ENCODE data around the gene BRSK2. TPM values are rescaled to one million over a fixed set of nuclear protein-coding genes. Genes with fewer than 3 reads are reported as not detected.

The BRSK2 gene
- polyA plus RNA-seq, 1 of the 3 experiments (the other 2 are of a cell fraction), result 0.64 TPM

GRCh38 chr11:1351278-1351937, 38.3 kb upstream of the BRSK2 start:
- Histone ChIP-seq H3K4me1 (ENCODE audit: control insufficient read depth in 1 of 2, insufficient read depth in 2 of 2, low read depth in 1 of 2, low read length in 1 of 2) (no peaks in the 10 kb centered on the region; a peak in 1 of 4 replicates), H3K9me2 (no peaks in the 10 kb centered on the region), H3K27ac (ENCODE audit: low read depth in 2 of 2, low read length in 1 of 2) (no peak overlapping the region), H3K27me3 (ENCODE audit: insufficient read depth) (no peaks in the 10 kb centered on the region), H4K20me1 (ENCODE audit: insufficient read depth) (no peaks in the 10 kb centered on the region), H3K9ac (no peak overlapping the region), H3F3A (replicated peaks; ENCODE audit: insufficient read depth) (no peaks in the 10 kb centered on the region), H3K36me3 (replicated peaks in 1 of 2; ENCODE audit: control insufficient read depth in 1 of 2, insufficient read depth in 2 of 2, low read length in 1 of 2) (no peaks in the 10 kb centered on the region), H2AFZ (ENCODE audit: low read depth) (no peak overlapping the region), H3K4me3 (ENCODE audit: low read depth in 2 of 2, low read length in 1 of 2) (no peak overlapping the region), H3K79me2 (ENCODE audit: insufficient read depth) (no peaks in the 10 kb centered on the region), H3K4me2 (no peak overlapping the region), H3K9me3 (no peaks in the 10 kb centered on the region)
- TF ChIP-seq PBX3 (IDR thresholded peaks at IDR 0.05) (no peak), EZH2phosphoT487 (IDR thresholded peaks at IDR 0.05; ENCODE audit: borderline replicate concordance, low read depth) (no peak)
- ChIA-PET CTCF (no interaction called here), POLR2A (no interaction called here)
- DNase-seq, result peak; percentile 14
- 62% methylated on average over 12 of the region's 12 CpGs for WGBS (ENCODE audit: low lambda C conversion rate)

- Histone ChIP-seq H3K9me3 (no peaks in the 10 kb centered on the region), H3K27me3 (ENCODE audit: insufficient read depth) (no peaks in the 10 kb centered on the region), H3F3A (replicated peaks; ENCODE audit: insufficient read depth) (no peaks in the 10 kb centered on the region), H3K79me2 (ENCODE audit: insufficient read depth) (no peaks in the 10 kb centered on the region), H3K4me1 (ENCODE audit: control insufficient read depth in 1 of 2, insufficient read depth in 2 of 2, low read depth in 1 of 2, low read length in 1 of 2) (no peaks in the 10 kb centered on the region; a peak in 1 of 4 replicates), H3K4me2 (no peak overlapping the region), H2AFZ (ENCODE audit: low read depth) (no peak overlapping the region), H3K27ac (ENCODE audit: low read depth in 2 of 2, low read length in 1 of 2) (no peak overlapping the region), H3K36me3 (replicated peaks in 1 of 2; ENCODE audit: control insufficient read depth in 1 of 2, insufficient read depth in 2 of 2, low read length in 1 of 2) (no peaks in the 10 kb centered on the region), H4K20me1 (ENCODE audit: insufficient read depth) (no peaks in the 10 kb centered on the region), H3K9me2 (no peaks in the 10 kb centered on the region), H3K4me3 (ENCODE audit: low read depth in 2 of 2, low read length in 1 of 2) (no peak overlapping the region), H3K9ac (no peak overlapping the region)
- DNase-seq, result peak; percentile 27
- 37% methylated on average over 8 of the region's 8 CpGs for WGBS (ENCODE audit: low lambda C conversion rate)
- ChIA-PET CTCF (no interaction called here), POLR2A (no interaction called here)
- TF ChIP-seq FOXJ3 (CRISPR knock-in tag; IDR thresholded peaks at IDR 0.05) (no peak), POLR2AphosphoS5 (IDR thresholded peaks at IDR 0.05; ENCODE audit: low read depth, low read length) (no peak), GABPA (IDR thresholded peaks at IDR 0.05; ENCODE audit: low read depth) (no peak), RFX5 (IDR thresholded peaks at IDR 0.05; ENCODE audit: low read length) (no peak), TCF12 (IDR thresholded peaks at IDR 0.05) (no peak), EZH2phosphoT487 (IDR thresholded peaks at IDR 0.05; ENCODE audit: borderline replicate concordance, low read depth) (no peak)
These were observed 36.9 kb upstream of the BRSK2 start for GRCh38 chr11:1352696-1353382.

GRCh38 chr11:1353383-1354124, 36.2 kb upstream of the BRSK2 start:
- CTCF ChIA-PET, result no interaction called here
- TF ChIP-seq MXI1 (IDR thresholded peaks at IDR 0.05; ENCODE audit: low read depth, low read length) (no peak), TEAD4 (IDR thresholded peaks at IDR 0.05; ENCODE audit: borderline replicate concordance, insufficient read depth) (no peak), NRF1 (IDR thresholded peaks at IDR 0.05; ENCODE audit: low read depth, low read length) (no peak), USF2 (IDR thresholded peaks at IDR 0.05; ENCODE audit: borderline replicate concordance, low read depth, low read length) (no peak), RCOR1 (IDR thresholded peaks at IDR 0.05; ENCODE audit: low read length) (no peak), ELF1 (IDR thresholded peaks at IDR 0.05) (no peak), MAX (IDR thresholded peaks at IDR 0.05; ENCODE audit: low read depth) (no peak), SIN3A (IDR thresholded peaks at IDR 0.05; ENCODE audit: borderline replicate concordance, low read depth, low read length) (no peak), RFX5 (IDR thresholded peaks at IDR 0.05; ENCODE audit: low read length) (no peak), MEF2A (IDR thresholded peaks at IDR 0.05; ENCODE audit: borderline replicate concordance, low read depth) (no peak), TCF12 (IDR thresholded peaks at IDR 0.05) (no peak), YY1 (IDR thresholded peaks at IDR 0.05; ENCODE audit: low read depth) (no peak), EP300 (IDR thresholded peaks at IDR 0.05; ENCODE audit: borderline replicate concordance in 1 of 2, low read depth in 1 of 2, low read length in 1 of 2) (no peak)

More at GRCh38 chr11:1353383-1354124, 36.2 kb upstream of the BRSK2 start:
- no peak overlapping the region for H3K4me2 ChIP-seq
- no peak overlapping the region for H3K9ac ChIP-seq
- no peaks in the 10 kb centered on the region for H3K36me3 ChIP-seq (replicated peaks in 1 of 2; ENCODE audit: control insufficient read depth in 1 of 2, insufficient read depth in 2 of 2, low read length in 1 of 2)
- H3K4me3 ChIP-seq (ENCODE audit: low read depth in 2 of 2, low read length in 1 of 2), result no peak overlapping the region
- H4K20me1 ChIP-seq (ENCODE audit: insufficient read depth), result no peaks in the 10 kb centered on the region
- 68% methylated on average over 15 of the region's 32 CpGs for whole genome bisulfite sequencing (ENCODE audit: low lambda C conversion rate)
- no peaks in the 10 kb centered on the region; a peak in 1 of 4 replicates for H3K4me1 ChIP-seq (ENCODE audit: control insufficient read depth in 1 of 2, insufficient read depth in 2 of 2, low read depth in 1 of 2, low read length in 1 of 2)
- H3K79me2 ChIP-seq (ENCODE audit: insufficient read depth), result no peaks in the 10 kb centered on the region
- DNase-seq, result peak; percentile 4
- no peak overlapping the region for H2AFZ ChIP-seq (ENCODE audit: low read depth)
- H3K27me3 ChIP-seq (ENCODE audit: insufficient read depth), result no peaks in the 10 kb centered on the region
- no peaks in the 10 kb centered on the region for H3K9me2 ChIP-seq
- no peaks in the 10 kb centered on the region for H3K9me3 ChIP-seq
- H3K27ac ChIP-seq (ENCODE audit: low read depth in 2 of 2, low read length in 1 of 2), result no peak overlapping the region
- no peaks in the 10 kb centered on the region for H3F3A ChIP-seq (replicated peaks; ENCODE audit: insufficient read depth)
- POLR2A ChIA-PET, result no interaction called here
